CD4-positive, alpha-beta T cell treated with Interleukin-21 for 1 hour (primary cell): ENCODE data around the gene TNRC6B.
A peak's percentile ranks its signal among the peaks of the same experiment; 100 is the strongest.

Experiments used
- DNase-seq: peaks from one replicate; pipeline ENCODE4 v3.0.0-alpha.2; 2020

Gene TNRC6B

GRCh38 chr22:40328546-40329456, 151.1 kb downstream of the TNRC6B start:
- no peak for DNase-seq

- no peak for DNase-seq
Observed at GRCh38 chr22:40329466-40329865, 151.7 kb downstream of the TNRC6B start.

- no peak for DNase-seq
Observed at GRCh38 chr22:40330086-40330485, 152.4 kb downstream of the TNRC6B start.

- no peak for DNase-seq
Observed at GRCh38 chr22:40330615-40331014, 152.9 kb downstream of the TNRC6B start.

GRCh38 chr22:40331706-40332105, 154.0 kb downstream of the TNRC6B start:
- no peak for DNase-seq

GRCh38 chr22:40332319-40332781, 154.6 kb downstream of the TNRC6B start:
- no peak for DNase-seq

- DNase-seq = no peak
Observed at GRCh38 chr22:40334060-40334459, 156.3 kb downstream of the TNRC6B start.

GRCh38 chr22:40334899-40335298, 157.2 kb downstream of the TNRC6B start:
- DNase-seq = peak; percentile 61

- no peak for DNase-seq
Observed at GRCh38 chr22:40335358-40335757, 157.6 kb downstream of the TNRC6B start.

- DNase-seq = no peak
Observed at GRCh38 chr22:40340044-40340443, 162.3 kb downstream of the TNRC6B start.

GRCh38 chr22:40341604-40342003, 163.9 kb downstream of the TNRC6B start:
- DNase-seq = no peak

GRCh38 chr22:40342521-40342920, 164.8 kb downstream of the TNRC6B start:
- DNase-seq = no peak

- peak; percentile 40 for DNase-seq
Observed at GRCh38 chr22:40345271-40345670, 167.5 kb downstream of the TNRC6B start.

- DNase-seq = peak; percentile 58
Observed at GRCh38 chr22:40345815-40346184, 168.1 kb downstream of the TNRC6B start.

GRCh38 chr22:40346185-40347118, 168.7 kb downstream of the TNRC6B start, which contains the start of gene ADSL:
ADSL (plus strand) TSS chr22:40346500; CDS start chr22:40346559, 59 bp downstream.
- DNase-seq = peak; percentile 83

GRCh38 chr22:40347300-40347699, 169.6 kb downstream of the TNRC6B start:
- DNase-seq = no peak

- DNase-seq = peak; percentile 75
Observed at GRCh38 chr22:40348025-40348658, 170.4 kb downstream of the TNRC6B start.

- DNase-seq = no peak
Observed at GRCh38 chr22:40352763-40353162, 175.0 kb downstream of the TNRC6B start.

GRCh38 chr22:40361100-40361499, 183.4 kb downstream of the TNRC6B start:
- DNase-seq = no peak

- DNase-seq = no peak
Observed at GRCh38 chr22:40363059-40363458, 185.3 kb downstream of the TNRC6B start.

- DNase-seq = no peak
Observed at GRCh38 chr22:40364431-40364830, 186.7 kb downstream of the TNRC6B start.

- DNase-seq = no peak
Observed at GRCh38 chr22:40366068-40366467, 188.3 kb downstream of the TNRC6B start.

GRCh38 chr22:40367342-40367741, 189.6 kb downstream of the TNRC6B start:
- no peak for DNase-seq
